ENCODE measurements around the gene NAA40. TPM values are rescaled to one million over a fixed set of nuclear protein-coding genes. Genes with fewer than 3 reads are reported as not detected.

The NAA40 gene
- 16.2 and 17.8 TPM in 2 replicates for total RNA-seq

GRCh38 chr11:63938479-63939396 lies at the start of gene NAA40:
Gene NAA40 (plus strand): TSS chr11:63939002. CDS start chr11:63939097, 95 bp downstream.

GRCh38 chr11:63916837-63917691 lies 21.7 kb upstream of the NAA40 start, which contains the start of gene RCOR2:
Gene RCOR2 (minus strand): TSS chr11:63917164. CDS start chr11:63916456, 708 bp downstream.

GRCh38 chr11:63974259-63975143 lies 35.7 kb downstream of the NAA40 start, which contains the start of gene COX8A:
Gene COX8A (plus strand): TSS chr11:63974620. CDS start chr11:63974681, 61 bp downstream.

DNA sequence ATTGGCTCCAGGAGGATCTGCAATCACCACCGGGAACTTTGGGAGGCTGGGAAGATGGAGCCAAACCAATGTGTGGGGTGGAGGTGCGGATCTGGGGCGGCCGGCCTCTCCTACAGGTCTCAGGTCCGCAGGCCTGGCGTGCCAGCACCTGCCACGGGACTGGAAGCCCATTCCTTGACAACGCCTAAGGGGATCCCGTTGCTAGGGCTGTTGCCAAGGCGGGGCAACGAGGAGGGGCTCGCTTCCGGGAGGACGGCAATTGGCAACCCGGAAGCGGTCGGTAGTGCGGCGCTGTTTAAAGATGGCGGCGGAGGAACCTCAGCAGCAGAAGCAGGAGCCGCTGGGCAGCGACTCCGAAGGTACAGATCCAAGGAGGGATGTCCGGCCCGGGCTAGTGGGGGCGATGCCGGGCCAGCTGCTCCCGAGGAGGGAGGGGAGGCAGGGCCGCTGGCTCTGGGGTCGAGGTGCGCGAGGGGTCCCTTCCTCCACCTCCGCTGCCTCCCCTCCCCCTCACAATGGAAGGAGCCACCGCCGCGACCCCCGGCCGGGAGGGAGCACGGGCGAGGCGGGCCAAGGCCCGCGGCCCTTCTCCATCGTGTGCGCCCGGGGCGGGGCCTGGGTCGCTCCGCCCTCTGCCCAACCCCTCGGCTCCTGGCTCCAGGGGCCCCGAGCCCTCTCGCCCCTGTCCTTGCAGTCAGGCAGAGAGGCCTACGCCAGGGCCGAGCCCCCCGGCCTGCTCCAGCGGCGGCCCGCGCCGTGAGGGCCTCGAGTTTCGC lies 47.5 kb downstream of the NAA40 start, which contains the start of gene OTUB1:
TSS of gene OTUB1 (plus strand) at position 283 of the 776 bp plus-strand sequence. CDS start at position 302, 19 bp downstream.

Small RNA genes within 50 kb of the gene (small RNA-seq; reads per million reads assigned to genes)
- gene RNU6-45P (ENCODE audit: low replicate concordance), result 0.26 reads per million

Other genes with a start within 250 kb of the NAA40 start
- 8.5 and 17.9 TPM in 2 replicates for gene ZFTA, start 170.2 kb upstream of the NAA40 start, total RNA-seq
- gene SPINDOC, start 125.5 kb upstream of the NAA40 start, total RNA-seq, result 26.9 and 35.9 TPM in 2 replicates
- 18.6 and 31.8 TPM in 2 replicates for gene MARK2, start 99.9 kb upstream of the NAA40 start, total RNA-seq
- 1.5 and 1.6 TPM in 2 replicates for gene RCOR2, start 21.8 kb upstream of the NAA40 start, total RNA-seq
- gene COX8A, start 35.6 kb downstream of the NAA40 start, total RNA-seq, result 287 and 329 TPM in 2 replicates
- gene OTUB1, start 47.4 kb downstream of the NAA40 start, total RNA-seq, result 38.7 and 55.8 TPM in 2 replicates
- 0.44 TPM in 1 of 2 replicates, not detected in the other for gene FLRT1, start 96.9 kb downstream of the NAA40 start, total RNA-seq
- 4.3 and 15.8 TPM in 2 replicates for gene MACROD1, start 227.1 kb downstream of the NAA40 start, total RNA-seq
- gene STIP1, start 247.2 kb downstream of the NAA40 start, total RNA-seq, result 244 and 265 TPM in 2 replicates